GM13977 (cell line): Measurements from ENCODE around the gene PTPRU.

ENCODE experiments used
- DNase-seq: peaks from one replicate; pipeline ENCODE4 v3.0.0; 2012; ENCODE audit warnings: low spot score
- in situ Hi-C: fragments of 300-500 bp; cut with MboI; formaldehyde crosslinking; loops from one replicate; pipeline ENCODE4 v1.12.0; 2022; ENCODE audit warnings: low sequenced_read_pairs, low pct_unique_long_range_greater_than_20kb, mixed read lengths, inconsistent platforms; ENCODE audit not compliant: unreplicated experiment
- TF ChIP-seq, protein P1 (sequence below): IDR thresholded peaks from 2 replicates; pipeline ENCODE4 v1.5.1; 2012; ENCODE audit warnings: mild to moderate bottlenecking, control low read depth; ENCODE audit not compliant: insufficient read depth; ENCODE audit errors: extremely low read depth, missing control alignments

The PTPRU gene

GRCh38 chr1:29356663-29357062 is 120.3 kb downstream of the PTPRU start:
- in situ Hi-C loops = no loop called here
- TF ChIP-seq, protein P1, sequence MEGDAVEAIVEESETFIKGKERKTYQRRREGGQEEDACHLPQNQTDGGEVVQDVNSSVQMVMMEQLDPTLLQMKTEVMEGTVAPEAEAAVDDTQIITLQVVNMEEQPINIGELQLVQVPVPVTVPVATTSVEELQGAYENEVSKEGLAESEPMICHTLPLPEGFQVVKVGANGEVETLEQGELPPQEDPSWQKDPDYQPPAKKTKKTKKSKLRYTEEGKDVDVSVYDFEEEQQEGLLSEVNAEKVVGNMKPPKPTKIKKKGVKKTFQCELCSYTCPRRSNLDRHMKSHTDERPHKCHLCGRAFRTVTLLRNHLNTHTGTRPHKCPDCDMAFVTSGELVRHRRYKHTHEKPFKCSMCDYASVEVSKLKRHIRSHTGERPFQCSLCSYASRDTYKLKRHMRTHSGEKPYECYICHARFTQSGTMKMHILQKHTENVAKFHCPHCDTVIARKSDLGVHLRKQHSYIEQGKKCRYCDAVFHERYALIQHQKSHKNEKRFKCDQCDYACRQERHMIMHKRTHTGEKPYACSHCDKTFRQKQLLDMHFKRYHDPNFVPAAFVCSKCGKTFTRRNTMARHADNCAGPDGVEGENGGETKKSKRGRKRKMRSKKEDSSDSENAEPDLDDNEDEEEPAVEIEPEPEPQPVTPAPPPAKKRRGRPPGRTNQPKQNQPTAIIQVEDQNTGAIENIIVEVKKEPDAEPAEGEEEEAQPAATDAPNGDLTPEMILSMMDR = no peak
- DNase-seq = no peak

DNA sequence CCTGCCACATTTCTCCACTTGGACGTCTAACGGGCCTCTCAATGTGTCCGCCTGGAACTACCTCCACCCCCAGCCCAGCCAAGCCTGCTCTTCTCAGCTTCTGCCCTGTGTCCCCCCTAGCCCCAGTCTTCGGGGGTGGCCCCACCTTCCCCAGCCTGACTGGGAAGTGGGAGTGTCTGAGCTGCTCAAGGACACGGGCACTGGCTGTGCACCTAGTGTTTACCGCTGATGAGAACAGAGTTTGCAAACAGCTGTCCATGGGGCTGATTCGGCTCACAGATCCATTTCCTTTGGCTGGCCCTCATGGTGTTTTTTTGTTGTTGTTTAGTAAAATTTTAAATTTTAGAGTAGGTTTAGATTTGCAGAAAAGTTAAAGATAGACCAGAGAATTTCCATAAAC is 121.1 kb downstream of the PTPRU start:
- TF ChIP-seq, protein P1 = no peak
- in situ Hi-C loops = no loop called here

GRCh38 chr1:29358183-29358582 is 121.9 kb downstream of the PTPRU start:
- in situ Hi-C loops = no loop called here
- DNase-seq = no peak
- TF ChIP-seq, protein P1 = no peak

More for the DNA sequence above, 121.1 kb downstream of the PTPRU start:
- no peak for DNase-seq

DNA sequence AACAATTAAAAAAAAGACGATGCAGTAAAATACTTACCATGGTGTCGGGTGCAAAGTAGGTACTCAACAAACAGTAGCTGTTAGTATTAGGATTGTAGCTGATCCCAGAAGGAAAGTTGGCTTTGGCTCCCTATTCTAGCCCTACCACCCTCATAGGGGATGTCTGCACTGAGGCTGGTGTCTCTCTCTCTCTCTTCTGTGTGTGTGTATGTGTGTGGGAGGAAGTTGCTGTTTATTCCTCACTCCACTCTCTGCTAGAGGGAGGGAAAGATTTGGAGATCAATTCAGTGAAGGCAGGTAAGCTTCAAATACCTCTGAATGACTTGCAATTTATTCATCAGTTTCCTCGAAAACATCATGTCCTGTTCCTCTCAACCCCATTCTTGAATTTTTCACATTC is 124.4 kb downstream of the PTPRU start:
- TF ChIP-seq, protein P1 = no peak
- no peak for DNase-seq
- in situ Hi-C loops = no loop called here

GRCh38 chr1:29361686-29362085 is 125.4 kb downstream of the PTPRU start:
- in situ Hi-C loops = no loop called here
- TF ChIP-seq, protein P1 = no peak
- DNase-seq = no peak

GRCh38 chr1:29362116-29362515 is 125.8 kb downstream of the PTPRU start:
- in situ Hi-C loops = no loop called here
- DNase-seq = no peak
- TF ChIP-seq, protein P1 = no peak

GRCh38 chr1:29362764-29363163 is 126.4 kb downstream of the PTPRU start:
- in situ Hi-C loops = no loop called here
- no peak for DNase-seq
- TF ChIP-seq, protein P1 = no peak
